Activated CD8-positive, alpha-beta memory T cell treated with anti-CD3 and anti-CD28 coated beads, Interleukin-2, amount 50 U/mL, for 24 hours (primary cell): Measurements from ENCODE around the gene CHAD.

Experiments used
- DNase-seq: peaks from one replicate; pipeline ENCODE4 v3.0.0-alpha.2; 2020; ENCODE audit errors: extremely low read depth

The CHAD gene

DNA sequence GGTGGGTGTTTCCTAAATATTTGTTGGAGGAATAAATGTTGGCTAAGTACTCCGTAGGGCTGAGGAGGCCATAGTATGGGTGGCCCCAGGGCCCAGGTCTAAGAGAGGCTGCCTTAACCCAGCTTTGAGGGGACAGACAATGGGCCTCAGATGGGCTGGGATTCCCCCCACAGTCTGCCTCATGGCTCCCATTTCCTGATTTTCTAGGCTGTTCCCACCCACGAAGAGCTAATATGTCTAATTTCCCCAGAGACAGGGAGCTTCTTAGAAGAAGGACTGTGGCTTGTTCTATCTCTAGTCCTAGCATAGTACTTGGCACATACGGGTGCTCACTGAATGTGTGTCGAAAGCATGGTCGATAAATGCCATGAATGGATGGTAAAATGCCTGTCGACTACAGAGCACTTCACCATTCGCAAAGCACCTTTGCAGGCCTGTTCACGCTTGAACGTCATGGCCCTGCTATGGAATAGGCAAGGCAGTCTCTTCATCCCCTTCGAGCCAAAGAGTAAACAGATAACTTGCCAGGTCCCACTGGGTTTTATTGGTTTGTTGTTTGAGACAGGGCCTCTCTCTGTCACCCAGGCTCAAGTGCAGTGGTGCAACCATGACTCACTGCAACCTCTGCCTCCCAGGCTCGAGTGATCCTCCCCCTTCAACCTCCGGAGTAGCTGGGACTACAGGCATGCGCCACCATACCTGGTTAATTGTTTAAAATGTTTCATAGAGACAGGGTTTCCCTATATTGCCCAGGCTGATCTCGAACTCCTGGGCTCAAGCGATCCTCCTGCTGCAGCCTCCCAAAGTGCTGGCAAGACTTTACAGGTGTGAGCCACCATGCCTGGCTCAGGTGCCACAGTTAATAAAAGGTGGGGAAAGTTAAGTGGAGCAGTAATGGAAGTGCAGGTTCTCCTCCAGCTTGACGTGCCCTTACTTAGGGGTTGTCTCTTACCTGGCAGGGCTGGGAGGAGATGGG, 9.7 kb downstream of the CHAD start:
- no peak for DNase-seq

DNA sequence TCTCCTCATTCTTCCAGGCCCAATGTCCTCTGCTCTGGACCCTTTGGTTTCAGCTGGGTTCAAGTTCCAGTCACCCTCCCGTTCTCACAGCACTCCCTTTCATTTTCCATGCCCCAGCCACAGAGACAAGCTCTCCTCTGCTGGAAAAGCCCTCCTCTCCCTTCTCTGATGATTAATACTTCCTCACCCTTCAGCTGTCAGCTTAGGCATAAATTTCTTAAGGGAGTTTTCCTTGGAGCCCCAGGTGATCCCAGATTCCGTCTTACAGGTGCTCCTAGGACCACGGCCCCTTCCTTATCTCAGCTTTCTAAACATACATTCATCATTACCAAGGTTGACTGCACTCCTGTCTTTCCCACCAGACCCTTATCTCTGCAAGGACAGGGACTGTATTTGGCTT, 10.4 kb downstream of the CHAD start:
- no peak for DNase-seq

DNA sequence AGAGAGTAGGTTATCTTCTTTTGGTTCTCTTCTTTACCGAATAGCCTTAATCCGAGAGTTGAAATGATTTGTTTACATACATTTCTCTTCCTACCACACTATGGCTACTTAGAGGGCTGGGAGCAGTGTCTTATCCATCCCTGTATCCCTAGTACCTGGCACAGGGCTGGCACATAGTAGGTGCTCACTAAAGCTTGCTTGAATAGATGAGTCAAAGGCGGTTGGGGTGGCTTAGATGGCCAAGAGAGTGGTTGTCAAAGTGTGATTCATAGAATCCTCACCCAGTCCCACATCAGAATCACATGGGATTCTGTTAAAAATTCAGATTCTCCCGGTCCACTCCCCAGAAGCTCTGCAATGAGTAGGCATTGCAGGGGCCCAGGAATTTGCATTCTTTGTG, 11.1 kb downstream of the CHAD start:
- DNase-seq: no peak

DNA sequence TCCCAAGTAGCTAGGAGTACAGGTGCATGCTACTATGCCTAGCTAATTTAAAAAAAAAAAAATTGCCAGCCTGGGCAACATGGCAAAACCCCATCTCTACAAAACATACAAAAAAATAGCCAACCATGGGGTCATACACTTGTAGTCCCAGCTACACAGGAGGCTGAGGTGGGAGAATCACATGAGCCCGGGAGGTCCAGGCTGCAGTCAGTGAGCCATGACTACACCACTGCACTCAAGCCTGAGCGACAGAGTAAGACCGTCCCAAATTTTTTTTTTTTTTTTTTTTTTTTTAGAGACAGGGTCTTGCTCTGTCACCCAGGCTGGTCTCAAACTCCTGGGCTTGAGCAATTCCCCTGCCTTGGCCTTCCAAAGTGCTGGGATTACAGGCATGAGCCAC, 14.8 kb downstream of the CHAD start:
- DNase-seq: no peak

DNA sequence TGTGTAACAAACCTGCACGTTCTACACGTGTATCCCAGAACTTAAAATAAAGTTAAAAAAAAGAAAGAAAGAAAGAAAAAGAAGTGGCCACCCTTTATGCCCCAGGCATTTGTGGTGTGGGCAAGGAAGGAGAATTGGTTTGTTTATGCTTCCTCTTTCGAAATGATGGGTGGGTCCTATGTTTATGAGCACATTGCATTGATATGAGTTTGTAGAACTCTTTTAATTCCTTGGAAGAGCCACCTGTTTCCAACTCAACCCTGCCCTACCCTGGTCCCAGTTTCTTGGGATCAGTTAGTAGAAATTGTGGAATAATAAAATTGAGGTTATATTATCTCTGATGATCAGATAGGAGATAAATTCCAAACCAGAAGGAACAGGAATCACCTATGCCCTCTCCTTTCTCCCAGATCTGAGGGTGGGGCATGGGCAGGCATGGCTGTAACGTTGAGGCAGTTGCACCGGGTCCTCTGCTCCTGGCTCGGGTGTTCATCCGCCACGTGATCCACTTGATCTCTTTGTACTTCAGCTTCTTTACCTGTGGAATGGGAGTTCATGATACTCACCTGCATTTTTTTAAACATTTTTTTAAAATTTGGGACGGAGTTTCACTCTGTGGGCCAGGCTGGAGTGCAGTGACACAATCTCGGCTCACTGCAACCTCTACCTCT, 15.9 kb downstream of the CHAD start:
- no peak for DNase-seq

DNA sequence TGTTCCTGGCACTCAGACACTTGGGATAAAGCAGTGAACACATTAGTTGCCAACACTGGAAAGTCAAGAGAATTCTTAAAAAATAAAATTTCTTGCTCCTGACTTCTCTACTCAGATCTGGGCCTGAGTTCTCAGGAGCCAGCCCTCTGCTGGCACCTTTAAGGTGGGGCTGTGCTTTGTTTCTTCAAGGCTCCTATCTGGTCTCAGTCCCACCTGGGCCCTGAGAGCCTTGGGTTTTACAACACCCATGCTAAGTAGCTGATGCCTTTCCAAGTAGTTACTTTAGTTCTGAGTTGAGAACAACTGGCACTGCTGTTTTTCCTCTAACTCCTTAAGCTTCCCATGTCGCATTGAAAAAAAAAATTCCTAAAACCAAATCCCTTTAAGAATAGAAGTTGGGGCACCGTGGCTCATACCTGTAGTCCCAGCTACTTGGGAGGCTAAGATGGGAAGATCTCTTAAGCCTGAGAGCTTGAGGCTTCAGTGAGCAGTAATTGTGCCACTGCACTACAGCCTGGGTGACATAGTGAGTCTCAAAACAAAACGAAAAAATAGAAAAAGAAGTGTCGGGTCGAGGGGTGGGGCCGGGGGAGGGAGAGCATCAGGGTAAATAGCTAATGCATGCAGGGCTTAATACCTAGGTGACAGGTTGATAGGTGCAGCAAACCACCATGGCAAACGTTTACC, 16.6 kb downstream of the CHAD start:
- no peak for DNase-seq

DNA sequence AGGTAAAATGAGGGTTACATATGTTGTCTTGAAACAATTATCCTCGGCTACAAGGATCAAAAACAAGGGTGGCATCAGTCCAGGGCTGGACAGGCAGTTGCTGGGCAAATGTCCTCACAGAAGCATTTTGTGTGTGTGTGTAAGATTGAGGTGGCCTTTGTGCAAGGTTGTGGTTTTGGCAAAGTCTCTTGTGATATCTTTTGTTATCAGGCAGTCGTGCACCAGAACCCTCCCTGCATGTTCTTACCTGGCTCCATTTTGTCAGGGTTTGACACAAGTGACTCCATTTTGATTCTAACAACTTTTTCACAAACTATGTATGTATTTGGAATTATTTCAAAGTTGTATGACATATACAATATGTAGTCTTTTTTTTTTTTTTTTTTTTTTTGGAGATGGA, 20.0 kb downstream of the CHAD start:
- DNase-seq: no peak

DNA sequence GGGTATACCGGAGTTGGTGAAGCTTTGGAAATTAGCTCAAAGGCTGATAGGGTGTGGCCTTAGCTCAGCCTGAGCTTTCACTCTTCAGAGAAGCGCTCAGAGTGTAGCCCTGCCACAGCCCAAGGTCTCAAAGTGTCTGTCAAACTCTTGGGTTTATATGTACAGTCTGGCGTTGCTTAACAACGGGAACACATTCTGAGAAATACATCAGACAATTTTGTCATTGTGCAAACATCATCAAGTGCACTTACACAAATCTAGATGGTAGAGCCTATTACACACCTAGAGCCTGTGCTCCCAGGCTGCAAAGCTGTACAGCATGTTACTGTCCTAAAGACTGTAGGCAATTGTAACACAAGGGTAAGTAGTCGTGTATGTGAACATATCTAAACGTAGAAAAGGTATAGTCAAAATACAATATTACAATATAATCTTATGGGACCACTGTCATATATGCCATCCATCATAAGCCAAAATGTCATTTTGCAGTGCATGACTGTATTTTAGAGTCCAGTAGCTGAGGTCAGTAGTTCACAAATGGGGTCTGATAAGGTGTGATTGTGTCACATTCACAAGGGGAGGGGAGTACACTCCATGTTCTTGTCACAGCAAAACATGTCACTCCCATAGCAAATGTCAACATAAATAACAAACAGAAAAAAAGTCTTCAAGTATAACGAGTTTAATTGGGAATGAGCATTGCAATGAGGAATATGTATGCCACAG, 20.6 kb downstream of the CHAD start:
- DNase-seq: no peak

DNA sequence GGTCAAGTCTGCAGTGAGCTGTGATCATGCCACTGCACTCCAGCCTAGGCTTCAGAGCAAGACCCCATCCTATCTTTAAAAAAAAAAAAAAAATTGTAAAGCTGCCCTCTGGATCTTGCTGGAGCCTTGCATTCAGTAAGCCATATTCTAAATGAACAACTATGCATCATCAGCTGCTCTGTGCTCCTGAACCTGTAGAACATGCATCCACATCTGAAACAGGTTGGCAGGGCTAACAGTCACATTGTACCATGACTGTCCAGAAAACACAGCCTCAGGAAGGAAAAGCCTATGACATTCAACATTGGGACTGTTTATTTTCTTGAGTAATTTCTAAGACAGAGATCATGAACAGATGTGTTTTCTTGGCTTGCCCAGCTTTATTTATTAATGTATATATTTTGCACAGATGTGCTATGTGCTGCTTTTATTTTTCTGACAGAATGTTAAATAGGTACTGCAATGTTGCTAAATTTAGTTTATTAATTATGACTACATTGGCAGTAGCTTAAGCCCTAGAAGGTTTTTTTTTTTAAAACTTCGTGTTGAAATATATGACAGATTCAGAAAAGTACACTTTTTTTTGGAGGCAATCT, 22.9 kb downstream of the CHAD start:
- DNase-seq: no peak

DNA sequence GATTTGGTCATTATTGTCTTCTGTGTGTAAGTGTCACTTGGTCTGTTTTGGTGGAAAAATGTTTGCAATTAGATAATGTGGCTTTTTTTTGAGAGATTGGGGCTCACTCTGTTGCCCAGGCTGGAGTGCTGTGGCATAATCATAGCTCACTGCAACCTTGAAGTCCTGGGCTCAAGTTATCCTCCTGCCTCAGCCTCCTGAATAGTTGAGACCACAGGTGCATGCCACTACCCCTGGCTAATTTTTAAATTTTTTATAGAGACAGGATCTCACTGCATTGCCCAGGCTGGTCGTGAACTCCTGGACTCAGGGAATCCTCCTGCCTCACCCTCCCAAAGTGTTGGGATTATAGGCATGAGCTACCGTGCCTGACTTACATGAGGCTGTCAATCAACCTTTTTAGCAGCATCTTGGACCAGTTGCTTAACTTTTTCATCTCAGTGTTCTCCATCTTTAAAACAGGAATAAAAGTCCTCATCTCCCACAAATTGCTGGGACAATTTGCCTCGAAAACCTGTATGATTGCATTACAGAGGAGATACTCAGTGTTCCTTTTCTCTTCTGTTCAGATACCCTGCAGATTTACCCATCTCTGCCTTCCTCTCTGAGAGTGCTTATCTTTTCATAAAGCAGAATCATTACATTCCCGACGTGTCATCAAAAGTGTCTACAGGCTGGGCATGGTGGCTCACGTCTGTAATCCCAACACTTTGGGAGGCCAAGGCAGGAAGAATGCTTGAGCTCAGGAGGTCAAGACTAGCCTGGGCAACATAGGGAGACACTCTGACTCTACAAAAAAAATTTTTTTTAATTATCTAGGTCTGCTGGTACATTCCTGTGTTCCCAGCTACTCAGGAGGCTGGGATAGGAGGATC, 23.6 kb downstream of the CHAD start:
- no peak for DNase-seq

DNA sequence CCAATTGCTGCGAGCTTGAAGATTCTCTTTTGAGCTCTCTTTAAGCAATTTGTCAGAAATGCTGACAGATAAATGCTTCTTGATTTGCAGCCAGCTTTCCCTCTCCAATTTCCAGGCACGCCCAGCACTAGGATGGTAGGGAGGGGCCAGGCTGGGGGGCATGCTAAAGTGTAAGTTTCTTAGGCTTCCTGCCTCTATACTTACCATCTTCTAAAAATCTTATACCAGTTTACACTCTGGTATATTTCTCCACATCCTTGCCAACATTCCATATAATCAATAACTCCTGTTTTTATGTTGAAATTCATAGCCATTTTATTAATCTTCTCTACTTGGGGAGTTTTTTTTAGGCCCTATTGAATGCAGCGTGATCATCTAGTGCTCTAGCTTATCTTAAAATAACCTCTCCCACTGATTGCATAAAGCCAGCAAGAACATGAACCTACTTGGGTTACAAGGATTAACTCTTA, 25.1 kb downstream of the CHAD start:
- no peak for DNase-seq

DNA sequence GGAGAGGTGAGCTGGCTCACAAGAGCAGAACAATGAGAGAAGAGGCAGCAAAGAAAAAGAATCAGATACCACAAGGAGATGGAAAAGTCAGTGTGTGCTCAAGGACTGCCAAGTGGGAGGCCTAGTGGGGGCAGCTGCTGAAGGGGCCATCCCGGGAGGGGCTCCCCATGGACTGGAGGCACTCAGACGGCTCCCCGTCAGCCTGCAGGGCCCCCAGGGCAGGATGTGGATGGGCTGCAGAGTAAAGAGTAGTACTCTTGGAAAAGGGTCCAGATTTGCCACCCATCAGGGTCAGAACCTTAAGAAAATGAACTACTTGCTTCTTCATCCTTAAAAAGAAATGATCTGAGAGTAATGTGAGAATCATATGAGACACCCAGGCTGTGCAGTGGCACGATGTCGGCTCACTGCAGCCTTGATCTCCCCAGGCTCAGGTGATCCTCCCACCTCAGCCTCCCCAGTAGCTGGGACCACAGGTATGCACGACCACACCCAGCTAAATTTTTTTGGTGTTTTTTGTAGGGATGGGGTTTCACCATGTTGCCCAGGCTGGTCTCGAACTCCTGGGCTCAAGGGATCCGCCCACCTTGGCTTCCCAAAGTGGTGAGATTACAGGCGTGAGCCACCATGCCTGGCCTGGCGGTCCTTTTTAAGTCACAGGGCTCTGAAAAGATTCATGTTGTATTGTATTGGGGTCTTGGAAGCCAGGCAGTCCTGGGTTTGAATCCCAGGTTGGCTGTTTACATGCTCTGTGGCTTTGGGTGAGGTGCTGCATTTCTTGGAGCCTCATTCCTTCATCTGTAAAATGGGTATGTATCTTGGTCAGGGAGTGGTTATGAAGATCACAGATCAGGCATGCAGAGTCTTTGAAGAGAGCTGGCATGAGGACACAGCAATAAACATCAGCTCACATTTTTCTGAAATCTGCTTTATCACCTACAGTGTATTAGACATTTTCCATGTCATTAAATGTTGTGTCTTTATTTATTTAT, 27.5 kb downstream of the CHAD start:
- no peak for DNase-seq

DNA sequence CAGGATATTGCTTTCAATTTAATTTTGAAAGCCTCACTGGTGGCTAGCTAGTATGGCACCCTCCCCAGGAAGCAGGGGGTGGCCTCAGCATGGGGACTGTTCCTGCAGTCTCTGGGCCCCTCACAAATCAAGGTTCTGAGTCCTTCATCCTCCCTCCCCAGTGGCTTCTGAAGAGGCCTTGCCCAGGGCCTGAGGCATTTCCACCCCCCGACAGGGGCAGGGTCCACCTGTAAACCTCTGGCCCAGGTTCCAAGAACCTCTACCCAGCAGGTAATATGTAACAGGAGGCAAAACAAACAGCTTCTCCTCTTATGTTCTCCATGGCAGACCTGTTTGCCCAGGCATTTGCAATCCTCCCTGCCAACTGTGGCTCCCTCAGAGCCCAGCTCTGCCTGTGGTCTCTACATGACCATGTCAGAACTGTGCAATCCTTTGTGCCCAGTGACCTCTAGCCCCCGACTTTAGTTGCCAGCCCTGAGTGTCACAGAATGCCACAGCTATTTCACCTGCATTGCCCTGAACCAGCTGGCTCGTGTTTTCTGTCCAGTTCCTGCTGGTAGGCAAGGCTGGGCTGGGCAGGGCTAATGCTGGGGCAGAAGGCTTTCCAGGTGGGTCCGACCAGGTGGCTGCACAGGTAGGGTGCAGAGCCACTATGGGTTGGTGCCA, 28.4 kb downstream of the CHAD start:
- no peak for DNase-seq

DNA sequence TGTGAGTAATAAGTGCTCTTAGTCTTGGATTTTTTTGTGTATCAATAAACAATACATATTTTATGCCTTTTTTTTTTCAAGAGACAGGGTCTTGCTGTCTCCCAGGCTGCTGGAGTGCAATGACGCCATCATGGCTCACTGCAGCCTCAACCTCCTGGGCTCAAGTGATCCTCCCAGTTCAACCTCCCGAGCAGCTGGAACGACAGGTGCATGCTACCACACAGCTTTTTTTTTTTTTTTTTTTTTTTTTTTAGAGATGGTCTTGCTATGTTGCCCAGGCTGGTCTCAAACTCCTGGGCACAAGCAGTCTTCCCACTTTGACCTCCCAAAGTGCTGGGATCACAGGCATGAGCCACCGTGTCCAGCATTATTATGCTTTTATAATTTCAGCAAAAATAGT, 29.7 kb downstream of the CHAD start:
- no peak for DNase-seq

DNA sequence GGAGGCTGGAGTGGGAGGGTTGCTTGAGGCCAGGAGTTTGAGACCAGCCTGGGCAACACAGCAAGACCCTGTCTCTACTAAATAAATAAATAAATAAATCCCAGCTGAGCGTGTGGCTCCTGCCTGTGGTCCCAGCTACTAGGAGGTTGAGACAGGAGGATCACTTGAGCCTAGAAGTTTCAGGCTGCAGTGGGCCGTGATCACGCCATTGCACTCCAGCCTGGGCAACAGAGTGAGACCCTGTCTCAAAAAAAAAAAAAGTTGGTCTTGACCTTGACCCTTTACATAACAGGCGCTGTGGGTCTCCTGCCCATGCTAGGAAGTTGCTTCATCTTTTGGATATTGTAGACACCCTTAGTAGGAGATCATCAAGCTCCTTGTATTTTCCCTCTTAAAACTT, 31.3 kb downstream of the CHAD start:
- DNase-seq: no peak

DNA sequence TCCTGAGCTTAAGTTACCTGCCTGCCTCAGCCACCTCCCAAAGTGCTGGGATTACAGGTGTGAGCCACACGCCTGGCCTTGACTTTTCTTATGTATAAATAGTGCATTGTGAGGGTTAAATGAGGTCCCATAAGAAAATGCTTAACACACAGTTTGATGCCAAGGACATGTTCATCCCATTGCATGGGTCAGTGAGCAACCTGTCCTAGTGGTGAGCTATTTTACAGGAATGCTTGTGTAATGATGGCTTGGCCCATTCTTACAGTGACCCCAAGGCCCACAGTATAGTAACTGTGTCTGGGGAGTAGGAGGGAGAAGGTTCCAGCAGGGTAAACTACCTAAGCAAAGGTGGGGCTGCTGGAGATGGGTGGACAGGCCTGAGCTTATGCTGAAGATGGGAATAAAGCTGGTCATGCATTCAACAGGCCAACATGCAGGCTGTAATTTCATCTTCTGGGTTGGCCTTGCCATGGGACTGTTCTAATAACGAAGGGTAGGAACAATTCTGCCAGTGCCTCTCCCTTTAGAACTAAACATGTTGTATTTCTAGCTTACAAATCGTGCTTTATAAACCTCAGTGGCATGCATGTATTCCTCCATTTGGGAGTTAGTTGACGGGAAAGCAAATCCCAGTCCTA, 36.4 kb downstream of the CHAD start:
- no peak for DNase-seq

DNA sequence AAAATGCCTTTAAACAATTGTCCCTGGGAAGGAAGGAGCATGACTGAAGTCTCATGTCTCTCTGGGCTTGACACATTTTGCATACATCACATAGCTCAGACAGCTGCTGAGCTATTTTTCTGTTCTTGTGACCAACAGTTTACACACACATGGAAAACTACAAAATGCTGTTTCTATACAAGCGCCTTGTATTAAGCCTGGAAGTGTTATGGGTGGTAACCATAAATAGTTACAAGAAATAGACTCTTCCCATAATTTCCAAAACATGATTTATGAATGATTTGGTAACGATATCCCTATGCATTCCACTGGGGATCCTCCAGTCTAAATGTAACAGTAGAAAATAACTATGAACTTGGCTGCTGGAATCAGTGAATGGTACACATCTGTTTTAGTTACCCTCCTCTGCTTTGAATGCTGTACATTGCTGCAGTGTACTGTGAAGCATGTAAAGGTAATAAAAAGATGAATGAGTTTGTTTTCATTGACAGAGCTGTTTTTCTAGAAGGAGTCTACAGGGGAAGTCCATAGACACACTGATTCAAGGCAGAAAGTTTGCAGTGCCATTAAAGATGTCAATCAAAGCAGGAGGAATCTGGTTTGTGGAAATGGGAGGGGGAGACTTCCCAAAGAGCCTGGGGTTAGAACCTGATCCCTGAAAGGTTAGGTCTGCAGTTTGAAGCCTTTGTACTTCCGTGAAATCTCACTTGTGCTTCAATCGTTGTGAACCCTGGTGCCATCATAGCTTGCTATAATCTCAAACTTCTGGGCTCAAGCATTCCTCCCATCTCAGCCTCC, 37.7 kb downstream of the CHAD start:
- DNase-seq: no peak
